ENCODE data around the gene MYH9. TPM values are rescaled to one million over a fixed set of nuclear protein-coding genes. Genes with fewer than 3 reads are reported as not detected.

MYH9 gene
- total and polyA plus RNA-seq, 11 donors = 109 to 482 (median 238) TPM

DNA sequence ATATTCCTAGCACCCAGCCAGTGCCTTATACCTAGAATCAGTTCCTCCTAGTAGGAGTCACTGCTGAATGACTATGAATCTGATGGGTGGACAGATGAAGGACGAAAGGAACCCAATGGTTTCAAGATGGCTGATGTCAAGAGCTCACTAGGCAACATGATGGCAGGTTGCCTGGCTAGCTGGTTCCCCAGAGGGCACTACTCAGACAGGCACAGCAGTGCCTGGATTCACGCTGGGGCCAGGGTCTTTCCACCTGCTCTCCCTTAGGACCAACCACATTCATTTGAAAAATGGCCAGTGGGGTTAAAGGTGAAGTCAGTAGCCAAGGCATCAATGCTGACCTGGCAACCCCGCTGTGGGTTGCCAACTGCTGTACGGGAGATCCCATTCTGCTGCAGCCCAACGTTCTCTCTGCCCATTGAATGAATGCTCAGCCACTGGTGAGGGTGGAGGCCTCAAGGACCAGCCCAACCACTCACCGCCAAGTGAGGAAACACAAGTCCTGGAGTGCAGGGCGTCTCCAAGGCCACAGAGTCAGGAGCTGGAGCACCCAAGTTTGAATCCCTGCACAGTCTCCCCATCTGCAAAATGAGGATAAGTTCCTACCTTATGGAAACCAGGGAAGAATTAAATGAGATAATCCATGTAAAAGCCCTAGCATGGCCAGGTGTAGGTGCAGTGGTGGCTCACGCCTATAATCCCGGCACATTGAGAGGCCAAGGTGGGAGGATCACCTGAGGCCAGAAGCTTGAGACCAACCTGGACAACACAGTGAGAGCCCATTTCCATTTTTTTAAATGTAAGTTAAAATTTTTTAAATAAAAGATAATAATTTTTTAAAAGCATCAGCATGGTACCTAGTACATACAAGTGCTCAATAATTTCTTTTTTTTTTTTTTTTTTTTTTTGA lies 12.4 kb downstream of the MYH9 start:
- intact Hi-C loops (cut with DNase I) = loop anchor here in 1 of 10 donors (5.0 kb wide), 1 partner anchor 33 kb away; no protein-coding TSS in a partner anchor

DNA sequence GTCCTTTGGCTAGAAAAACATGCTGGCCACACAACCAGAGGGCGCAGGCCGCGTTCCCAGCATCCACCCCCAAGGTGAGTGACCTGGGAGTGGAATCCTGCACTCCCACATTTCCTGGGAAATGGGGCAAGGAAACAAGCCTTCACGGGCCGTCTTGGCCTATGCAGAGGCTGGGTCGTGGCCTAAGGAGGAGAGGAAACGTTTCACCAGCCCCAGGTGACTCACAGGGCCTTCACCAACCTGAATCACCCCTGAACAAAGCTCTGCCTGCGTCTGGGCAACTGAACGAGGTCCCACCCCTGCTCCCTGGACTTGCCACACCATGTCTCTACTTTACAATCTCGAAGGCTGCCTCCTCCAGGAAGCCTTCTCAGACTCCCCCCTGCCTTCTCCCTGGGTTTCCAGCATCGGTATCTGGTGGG lies 13.2 kb downstream of the MYH9 start:
- 52 to 71% (median 59%) methylated on average over 8 to 11 of the region's 11 CpGs for WGBS, 4 donors
- no peaks in the 10 kb centered on the region for H3K27me3 ChIP-seq
- intact Hi-C loops (cut with DNase I) = loop anchor here in 2 of 10 donors (5.0 kb wide), 2 partner anchors 32 to 47 kb away; no protein-coding TSS in a partner anchor
- TF ChIP-seq CTCF (IDR thresholded peaks at IDR 0.05) = no peak
- TF ChIP-seq POLR2A (IDR thresholded peaks at IDR 0.05) = no peak
- H3K27ac ChIP-seq = peak overlapping the region in 11 of 12 donors; percentile 14 to 99 (median 79)
- H3K4me3 ChIP-seq = no peak overlapping the region
- DNase-seq = peak in 1 of 5 donors; percentile 48
- ATAC-seq = peak in 1 of 4 donors; percentile 2
- peaks cover 0 to 27% (median 19%) of the 10 kb centered on the region in 9 donors for H3K36me3 ChIP-seq
- no peaks in the 10 kb centered on the region for H3K9me3 ChIP-seq
- H3K4me1 ChIP-seq = peaks cover 56 to 100% (median 99%) of the 10 kb centered on the region in 12 donors

More for the DNA sequence above, 12.4 kb downstream of the MYH9 start:
- H3K9me3 ChIP-seq = no peaks in the 10 kb centered on the region
- peaks cover 0 to 28% (median 25%) of the 10 kb centered on the region in 9 donors for H3K36me3 ChIP-seq
- peak in 1 of 5 donors; percentile 35 for DNase-seq
- ATAC-seq = no peak
- H3K4me1 ChIP-seq = peaks cover 52 to 100% (median 99%) of the 10 kb centered on the region in 12 donors
- no peak overlapping the region for H3K4me3 ChIP-seq
- no peak for TF ChIP-seq CTCF (IDR thresholded peaks at IDR 0.05)
- no peak for TF ChIP-seq POLR2A (IDR thresholded peaks at IDR 0.05)
- H3K27ac ChIP-seq = peak overlapping the region in 11 of 12 donors; percentile 14 to 99 (median 79)
- no peaks in the 10 kb centered on the region for H3K27me3 ChIP-seq
- 53 to 65% (median 57%) methylated on average over 6 to 9 of the region's 9 CpGs for WGBS, 4 donors

DNA sequence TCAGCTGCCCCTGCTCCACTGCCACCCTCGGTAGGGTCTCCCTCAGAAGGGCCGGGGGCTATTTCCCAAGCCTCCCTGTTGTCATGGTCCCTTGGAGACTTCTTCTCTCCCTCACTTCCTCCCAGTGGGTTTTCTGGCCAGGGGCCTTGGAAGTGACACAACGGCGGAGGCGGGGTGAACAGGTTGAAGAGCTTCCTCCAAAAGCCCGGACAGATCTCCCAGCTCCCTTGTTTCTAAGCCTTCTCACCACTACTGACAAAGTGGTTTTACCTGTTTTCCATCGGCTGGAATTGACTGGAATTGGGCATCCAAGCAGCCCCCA lies 14.5 kb downstream of the MYH9 start:
- Histone ChIP-seq H3K4me3 (peak overlapping the region in 4 of 12 donors; percentile 1 to 13 (median 8)), H3K4me1 (peaks cover 58 to 100% (median 99%) of the 10 kb centered on the region in 12 donors), H3K9me3 (no peaks in the 10 kb centered on the region), H3K27ac (peak overlapping the region; percentile 50 to 99 (median 88)), H3K27me3 (no peaks in the 10 kb centered on the region), H3K36me3 (peaks cover 0 to 16% (median 12%) of the 10 kb centered on the region in 9 donors)
- peak in 1 of 4 donors; percentile 9 for ATAC-seq
- TF ChIP-seq POLR2A (IDR thresholded peaks at IDR 0.05) (no peak), CTCF (IDR thresholded peaks at IDR 0.05) (no peak)
- DNase-seq = peak in 3 of 5 donors; percentile 65 to 79 (median 69)
- intact Hi-C loops (cut with DNase I) = loop anchor here in 2 of 10 donors (2.0 to 5.0 kb wide), 2 partner anchors 14 to 46 kb away; partner anchors contain the start of gene MYH9 (in 1 of the 2)
- WGBS, 4 donors = 22 to 47% (median 32%) methylated on average over 7 of the region's 7 CpGs

DNA sequence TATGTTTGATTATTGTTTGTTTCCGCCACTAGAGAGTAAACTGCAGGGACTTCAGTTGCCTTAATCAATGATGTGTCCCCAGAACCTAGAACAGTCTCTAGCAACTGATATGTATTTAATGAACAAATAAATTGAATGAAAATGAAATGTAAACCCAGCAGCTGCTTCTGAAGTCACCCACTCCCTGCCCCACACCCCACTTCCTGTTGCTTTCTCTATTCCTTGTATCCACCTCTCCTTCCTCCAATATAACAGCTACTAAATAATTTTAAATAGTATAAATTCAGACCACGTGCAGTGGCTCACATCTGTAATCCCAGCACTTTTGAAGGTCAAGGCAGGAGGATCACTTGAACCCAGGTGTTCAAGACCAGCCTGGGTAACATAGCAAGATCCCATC lies 15.8 kb downstream of the MYH9 start:
- Histone ChIP-seq H3K27ac (peak overlapping the region; percentile 50 to 99 (median 88)), H3K36me3 (peaks cover 0 to 25% (median 11%) of the 10 kb centered on the region in 9 donors), H3K4me1 (peaks cover 54 to 100% (median 100%) of the 10 kb centered on the region in 12 donors), H3K4me3 (peak overlapping the region in 1 of 12 donors; percentile 27), H3K9me3 (no peaks in the 10 kb centered on the region), H3K27me3 (no peaks in the 10 kb centered on the region)
- DNase-seq (no peak), ATAC-seq (no peak)
- WGBS, 4 donors = 69 to 81% (median 76%) methylated on average over 2 of the region's 2 CpGs
- TF ChIP-seq CTCF (IDR thresholded peaks at IDR 0.05) = no peak
- no peak for TF ChIP-seq POLR2A (IDR thresholded peaks at IDR 0.05)
- intact Hi-C loops (cut with DNase I) = loop anchor here in 2 of 10 donors (2.0 to 5.0 kb wide), 2 partner anchors 15 to 45 kb away; partner anchors contain the start of gene MYH9 (in 1 of the 2)

All from heart left ventricle (tissue), 16 donors.